Liver (tissue), 6 donors: ENCODE measurements around the gene HARS2. TPM values are rescaled to one million over a fixed set of nuclear protein-coding genes. Genes with fewer than 3 reads are reported as not detected.

Experiments
- EGR1 ChIP-seq, 2 donors: IDR thresholded peaks; 2 replicates each; pipeline ENCODE4 v1.6.1; 2016 to 2018; ENCODE audit warnings: antibody characterized with exemption in 2 of 2, low read depth in 2 of 2
- FOXA1 ChIP-seq: IDR thresholded peaks from 2 replicates; pipeline ENCODE4 v1.6.1; 2016; ENCODE audit warnings: antibody characterized with exemption
- FOXA2 ChIP-seq: IDR thresholded peaks from 2 replicates; pipeline ENCODE4 v1.6.1; 2016; ENCODE audit warnings: antibody characterized with exemption
- GABPA ChIP-seq, 2 donors: IDR thresholded peaks in 1 of 2; conservative IDR thresholded peaks in 1 of 2; 2 replicates each; pipeline ENCODE4 v1.6.1; 2016; ENCODE audit warnings: antibody characterized with exemption in 2 of 2, mild to moderate bottlenecking in 1 of 2, moderate library complexity in 1 of 2
- JUND ChIP-seq, 2 donors: IDR thresholded peaks; 2 replicates each; pipeline ENCODE4 v1.6.1; 2016; ENCODE audit warnings: antibody characterized with exemption in 2 of 2
- NR2F2 ChIP-seq: IDR thresholded peaks from 2 replicates; pipeline ENCODE4 v1.6.1; 2016; ENCODE audit warnings: antibody characterized with exemption
- RAD21 ChIP-seq, 2 donors: IDR thresholded peaks; 2 replicates each; pipeline ENCODE4 v1.6.1; 2016; ENCODE audit warnings: antibody characterized with exemption in 2 of 2, mild to moderate bottlenecking in 2 of 2
- SP1 ChIP-seq: IDR thresholded peaks from 2 replicates; pipeline ENCODE4 v1.6.1; 2018; ENCODE audit warnings: antibody characterized with exemption, mild to moderate bottlenecking
- TAF1 ChIP-seq: conservative IDR thresholded peaks from 2 replicates; pipeline ENCODE4 v1.6.1; 2016; ENCODE audit warnings: antibody characterized with exemption, mild to moderate bottlenecking
- polyA plus RNA-seq, 2 donors: library from polyadenylated mRNA; stranded (reverse) in 1 of 2; unstranded in 1 of 2; fragments of 200-250 nt in 1 of 2; fragments of >200 nt in 1 of 2; fragmentation: Nextera tagmentation in 1 of 2; extraction: Ambion mirVana in 1 of 2; gene quantifications; one replicate each; pipeline versions ENCODE4 v1.2.1 to v1.2.3, GENCODE V29; 2013 to 2015
- small RNA-seq: library from RNA; depleted of rRNA; stranded (forward); fragments of <200 nt; gene quantifications from one replicate; pipeline ENCODE3, GENCODE V24; 2014
- total RNA-seq, 2 donors: library from RNA; depleted of rRNA; stranded (reverse); fragments of >200 nt; gene quantifications; one replicate each; pipeline ENCODE4 v1.2.3, GENCODE V29; 2014
- TF ChIP-seq, protein P1 (sequence below): fragments of 150-350 bp; IDR thresholded peaks from 2 replicates; pipeline ENCODE4 v1.5.1; 2017; ENCODE audit warnings: improper control_type of control experiment, low read depth, low read length; ENCODE audit not compliant: missing input control
- TF ChIP-seq, protein P2 (sequence below): IDR thresholded peaks from 2 replicates; pipeline ENCODE4 v1.6.1; 2016; ENCODE audit warnings: antibody characterized with exemption
- TF ChIP-seq, protein P3 (sequence below): IDR thresholded peaks from 2 replicates; pipeline ENCODE4 v1.6.1; 2016; ENCODE audit warnings: antibody characterized with exemption
- donor health status: healthy.
- donor health status: healthy.
- donor health status: healthy.

Gene HARS2
- total and polyA plus RNA-seq, 4 donors: 8.6 to 16.3 (median 10.8) TPM

DNA sequence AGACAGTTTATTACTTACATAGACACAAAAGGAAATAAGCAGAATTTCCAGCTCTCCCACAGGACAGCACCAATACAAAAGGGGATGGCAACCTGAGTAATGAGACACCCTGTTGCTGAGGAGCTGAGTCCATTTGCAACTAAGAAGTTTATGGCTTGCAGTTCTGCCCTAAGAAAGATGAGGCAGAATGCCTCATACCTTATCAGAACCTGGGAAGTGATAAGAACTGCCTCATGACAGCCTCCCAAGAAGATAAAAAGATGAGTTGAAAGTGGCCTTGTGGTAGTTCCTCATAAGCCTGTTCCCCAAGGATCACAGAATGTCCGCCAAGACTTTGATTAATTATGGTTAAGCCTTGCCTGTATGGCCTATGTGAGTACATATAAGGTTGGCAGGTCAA, 50.7 kb downstream of the HARS2 start (continued):
- TF ChIP-seq, protein P1, sequence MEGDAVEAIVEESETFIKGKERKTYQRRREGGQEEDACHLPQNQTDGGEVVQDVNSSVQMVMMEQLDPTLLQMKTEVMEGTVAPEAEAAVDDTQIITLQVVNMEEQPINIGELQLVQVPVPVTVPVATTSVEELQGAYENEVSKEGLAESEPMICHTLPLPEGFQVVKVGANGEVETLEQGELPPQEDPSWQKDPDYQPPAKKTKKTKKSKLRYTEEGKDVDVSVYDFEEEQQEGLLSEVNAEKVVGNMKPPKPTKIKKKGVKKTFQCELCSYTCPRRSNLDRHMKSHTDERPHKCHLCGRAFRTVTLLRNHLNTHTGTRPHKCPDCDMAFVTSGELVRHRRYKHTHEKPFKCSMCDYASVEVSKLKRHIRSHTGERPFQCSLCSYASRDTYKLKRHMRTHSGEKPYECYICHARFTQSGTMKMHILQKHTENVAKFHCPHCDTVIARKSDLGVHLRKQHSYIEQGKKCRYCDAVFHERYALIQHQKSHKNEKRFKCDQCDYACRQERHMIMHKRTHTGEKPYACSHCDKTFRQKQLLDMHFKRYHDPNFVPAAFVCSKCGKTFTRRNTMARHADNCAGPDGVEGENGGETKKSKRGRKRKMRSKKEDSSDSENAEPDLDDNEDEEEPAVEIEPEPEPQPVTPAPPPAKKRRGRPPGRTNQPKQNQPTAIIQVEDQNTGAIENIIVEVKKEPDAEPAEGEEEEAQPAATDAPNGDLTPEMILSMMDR: no peak
- TF ChIP-seq, protein P2, sequence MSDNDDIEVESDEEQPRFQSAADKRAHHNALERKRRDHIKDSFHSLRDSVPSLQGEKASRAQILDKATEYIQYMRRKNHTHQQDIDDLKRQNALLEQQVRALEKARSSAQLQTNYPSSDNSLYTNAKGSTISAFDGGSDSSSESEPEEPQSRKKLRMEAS: no peak
- no peak for TF ChIP-seq GABPA (IDR thresholded peaks at IDR 0.05 in 1 of 2, conservative IDR thresholded peaks at IDR 0.05 in 1 of 2)
- no peak for TF ChIP-seq JUND (IDR thresholded peaks at IDR 0.05)
- TF ChIP-seq FOXA1: no peak
- no peak for TF ChIP-seq SP1
- no peak for TF ChIP-seq TAF1
- TF ChIP-seq, protein P3, sequence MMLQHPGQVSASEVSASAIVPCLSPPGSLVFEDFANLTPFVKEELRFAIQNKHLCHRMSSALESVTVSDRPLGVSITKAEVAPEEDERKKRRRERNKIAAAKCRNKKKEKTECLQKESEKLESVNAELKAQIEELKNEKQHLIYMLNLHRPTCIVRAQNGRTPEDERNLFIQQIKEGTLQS: no peak
- no peak for TF ChIP-seq EGR1 (IDR thresholded peaks at IDR 0.05; ENCODE audit: low read depth in 2 of 2)
- no peak for TF ChIP-seq RAD21 (IDR thresholded peaks at IDR 0.05)
- TF ChIP-seq NR2F2: no peak
- TF ChIP-seq FOXA2: no peak

Small RNA genes within 50 kb of the gene (small RNA-seq; reads per million reads assigned to genes)
- gene VTRNA1-1 (16.2 reads per million, percentile 95 among the genes with 10 or more reads in this experiment), gene VTRNA1-2 (0.80 reads per million, percentile 72 among the genes with 10 or more reads in this experiment), gene VTRNA1-3 (0.38 reads per million, percentile 41 among the genes with 10 or more reads in this experiment)

Other genes with a start within 250 kb of the HARS2 start
- gene EIF4EBP3, start 143.8 kb upstream of the HARS2 start, total RNA-seq: 1 to 10 TPM; 1.4 to 1.5 TPM
- gene EIF4EBP3, start 143.8 kb upstream of the HARS2 start, polyA plus RNA-seq: 10 to 100 TPM; 14.6 to 55.8 TPM
- gene SRA1, start 134.0 kb upstream of the HARS2 start, total RNA-seq: 10 to 100 TPM; 12.9 to 18.7 TPM
- gene SRA1, start 134.0 kb upstream of the HARS2 start, polyA plus RNA-seq: 10 to 100 TPM; 20.9 to 41.1 TPM
- gene APBB3, start 126.9 kb upstream of the HARS2 start, total RNA-seq: 10 to 100 TPM in 1 of 2 donors, 1 to 10 TPM in 1; 4.6 to 29.1 TPM
- 10 to 100 TPM; 10.1 to 40.5 TPM for gene APBB3, start 126.9 kb upstream of the HARS2 start, polyA plus RNA-seq
- gene SLC35A4, start 126.6 kb upstream of the HARS2 start, total RNA-seq: 10 to 100 TPM; 17.5 to 31.5 TPM
- gene SLC35A4, start 126.6 kb upstream of the HARS2 start, polyA plus RNA-seq: 10 to 100 TPM; 21.7 to 37.0 TPM
- 100 to 1,000 TPM in 1 of 2 donors, 10 to 100 TPM in 1; 61.0 to 297 TPM for gene CD14, start 58.3 kb upstream of the HARS2 start, total RNA-seq
- gene CD14, start 58.3 kb upstream of the HARS2 start, polyA plus RNA-seq: 100 to 1,000 TPM; 277 to 343 TPM
- gene TMCO6, start 52.0 kb upstream of the HARS2 start, total RNA-seq: 10 to 100 TPM; 14.1 to 55.9 TPM
- 10 to 100 TPM; 12.6 to 23.3 TPM for gene TMCO6, start 52.0 kb upstream of the HARS2 start, polyA plus RNA-seq
- gene NDUFA2, start 43.8 kb upstream of the HARS2 start, total RNA-seq: 10 to 100 TPM; 23.3 to 44.3 TPM
- 100 to 1,000 TPM in 1 of 2 donors, 10 to 100 TPM in 1; 91.3 to 160 TPM for gene NDUFA2, start 43.8 kb upstream of the HARS2 start, polyA plus RNA-seq
- gene IK, start 43.6 kb upstream of the HARS2 start, total RNA-seq: 10 to 100 TPM; 42.5 to 45.7 TPM
- gene IK, start 43.6 kb upstream of the HARS2 start, polyA plus RNA-seq: 10 to 100 TPM; 30.8 to 41.8 TPM
- 10 to 100 TPM; 12.0 to 18.2 TPM for gene WDR55, start 26.6 kb upstream of the HARS2 start, total RNA-seq
- gene WDR55, start 26.6 kb upstream of the HARS2 start, polyA plus RNA-seq: 10 to 100 TPM in 1 of 2 donors, 1 to 10 TPM in 1; 10.0 to 11.4 TPM
- under 1 TPM; 0.37 to 0.92 TPM for gene DND1, start 17.9 kb upstream of the HARS2 start, total RNA-seq
- gene DND1, start 17.9 kb upstream of the HARS2 start, polyA plus RNA-seq: under 1 TPM in 1 of 2 donors, not detected in 1; 0.29 TPM
- gene HARS1, start 85 bp upstream of the HARS2 start, total RNA-seq: 10 to 100 TPM; 31.2 to 57.1 TPM
- 10 to 100 TPM; 33.3 to 41.3 TPM for gene HARS1, start 85 bp upstream of the HARS2 start, polyA plus RNA-seq
- 10 to 100 TPM; 16.4 to 27.5 TPM for gene ZMAT2, start 9.0 kb downstream of the HARS2 start, total RNA-seq
- gene ZMAT2, start 9.0 kb downstream of the HARS2 start, polyA plus RNA-seq: 10 to 100 TPM; 14.5 to 34.3 TPM
- gene PCDHA1, start 94.7 kb downstream of the HARS2 start, total RNA-seq: not detected
- gene PCDHA1, start 94.7 kb downstream of the HARS2 start, polyA plus RNA-seq: not detected
- not detected for gene PCDHA2, start 103.4 kb downstream of the HARS2 start, total RNA-seq
- not detected for gene PCDHA2, start 103.4 kb downstream of the HARS2 start, polyA plus RNA-seq
- gene PCDHA3, start 109.6 kb downstream of the HARS2 start, total RNA-seq: under 1 TPM in 1 of 2 donors, not detected in 1; 0.05 TPM
- not detected for gene PCDHA3, start 109.6 kb downstream of the HARS2 start, polyA plus RNA-seq
- gene PCDHA4, start 115.6 kb downstream of the HARS2 start, total RNA-seq: under 1 TPM; 0.08 to 0.09 TPM
- under 1 TPM; 0.01 to 0.06 TPM for gene PCDHA4, start 115.6 kb downstream of the HARS2 start, polyA plus RNA-seq
- gene PCDHA5, start 130.2 kb downstream of the HARS2 start, total RNA-seq: under 1 TPM in 1 of 2 donors, not detected in 1; under 0.01 TPM
- not detected for gene PCDHA5, start 130.2 kb downstream of the HARS2 start, polyA plus RNA-seq
- under 1 TPM in 1 of 2 donors, not detected in 1; 0.08 TPM for gene PCDHA6, start 136.5 kb downstream of the HARS2 start, total RNA-seq
- under 1 TPM in 1 of 2 donors, not detected in 1; 0.02 TPM for gene PCDHA6, start 136.5 kb downstream of the HARS2 start, polyA plus RNA-seq
- gene PCDHA7, start 142.8 kb downstream of the HARS2 start, total RNA-seq: under 1 TPM in 1 of 2 donors, not detected in 1; 0.05 TPM
- under 1 TPM in 1 of 2 donors, not detected in 1; 0.05 TPM for gene PCDHA7, start 142.8 kb downstream of the HARS2 start, polyA plus RNA-seq
- gene PCDHA8, start 149.7 kb downstream of the HARS2 start, total RNA-seq: under 1 TPM in 1 of 2 donors, not detected in 1; under 0.01 TPM
- gene PCDHA8, start 149.7 kb downstream of the HARS2 start, polyA plus RNA-seq: not detected
- gene PCDHA9, start 156.9 kb downstream of the HARS2 start, total RNA-seq: under 1 TPM in 1 of 2 donors, not detected in 1; under 0.01 TPM
- not detected for gene PCDHA9, start 156.9 kb downstream of the HARS2 start, polyA plus RNA-seq
- under 1 TPM in 1 of 2 donors, not detected in 1; under 0.01 TPM for gene PCDHA10, start 164.4 kb downstream of the HARS2 start, total RNA-seq
- under 1 TPM in 1 of 2 donors, not detected in 1; 0.01 TPM for gene PCDHA10, start 164.4 kb downstream of the HARS2 start, polyA plus RNA-seq
- under 1 TPM in 1 of 2 donors, not detected in 1; under 0.01 TPM for gene PCDHA11, start 177.5 kb downstream of the HARS2 start, total RNA-seq
- gene PCDHA11, start 177.5 kb downstream of the HARS2 start, polyA plus RNA-seq: under 1 TPM; 0.05 to 0.19 TPM
- under 1 TPM in 1 of 2 donors, not detected in 1; 0.08 TPM for gene PCDHA12, start 183.9 kb downstream of the HARS2 start, total RNA-seq
- gene PCDHA12, start 183.9 kb downstream of the HARS2 start, polyA plus RNA-seq: under 1 TPM in 1 of 2 donors, not detected in 1; 0.01 TPM
- under 1 TPM in 1 of 2 donors, not detected in 1; 0.17 TPM for gene PCDHA13, start 190.7 kb downstream of the HARS2 start, total RNA-seq
- gene PCDHA13, start 190.7 kb downstream of the HARS2 start, polyA plus RNA-seq: under 1 TPM; 0.03 to 0.07 TPM
- under 1 TPM; under 0.01 to 0.25 TPM for gene PCDHAC1, start 234.8 kb downstream of the HARS2 start, total RNA-seq
- under 1 TPM in 1 of 2 donors, not detected in 1; 0.13 TPM for gene PCDHAC1, start 234.8 kb downstream of the HARS2 start, polyA plus RNA-seq